BE2C (cell line): Measurements from ENCODE around the gene MYOCOS.

ENCODE experiments used
- DNase-seq: peaks from one replicate; pipeline ENCODE4 v3.0.0-alpha.2; 2020
- H3K27me3 ChIP-seq: fragments of 250-450 bp; sonication (Bioruptor Pico); 2 replicates; pipeline ENCODE4 v1.5.1; 2020; ENCODE audit warnings: mild to moderate bottlenecking
- H3K36me3 ChIP-seq: fragments of 250-450 bp; sonication (Bioruptor Pico); 2 replicates; pipeline ENCODE4 v1.5.1; 2020; ENCODE audit warnings: mild to moderate bottlenecking
- H3K4me1 ChIP-seq: fragments of 250-450 bp; sonication (Bioruptor Pico); 2 replicates; pipeline ENCODE4 v1.5.1; 2020
- H3K4me3 ChIP-seq: 2 replicates; pipeline ENCODE4 v1.5.1; 2011; ENCODE audit warnings: low read depth, low read length
- H3K9me3 ChIP-seq: fragments of 250-450 bp; sonication (Bioruptor Pico); 2 replicates; pipeline ENCODE4 v1.5.1; 2020
- CTCF ChIP-seq: IDR thresholded peaks from 2 replicates; pipeline ENCODE4 v1.5.1; 2012; ENCODE audit warnings: mild to moderate bottlenecking, low read depth, low read length

Gene MYOCOS

GRCh38 chr1:171585715-171586114 is 36.3 kb upstream of the MYOCOS start:
- peaks cover 79% of the 10 kb centered on the region for H3K36me3 ChIP-seq

GRCh38 chr1:171588230-171588629 is 33.8 kb upstream of the MYOCOS start:
- TF ChIP-seq CTCF, result no peak
- Histone ChIP-seq H3K36me3 (peaks cover 78% of the 10 kb centered on the region), H3K4me1 (no peaks in the 10 kb centered on the region), H3K4me3 (no peak overlapping the region), H3K9me3 (no peaks in the 10 kb centered on the region), H3K27me3 (no peaks in the 10 kb centered on the region)
- DNase-seq, result no peak

More at GRCh38 chr1:171585715-171586114, 36.3 kb upstream of the MYOCOS start:
- no peaks in the 10 kb centered on the region for H3K4me1 ChIP-seq
- no peaks in the 10 kb centered on the region for H3K27me3 ChIP-seq
- no peaks in the 10 kb centered on the region for H3K9me3 ChIP-seq
- no peak overlapping the region for H3K4me3 ChIP-seq
- no peak for DNase-seq
- no peak for TF ChIP-seq CTCF

- peaks cover 73% of the 10 kb centered on the region for H3K36me3 ChIP-seq
- TF ChIP-seq CTCF, result no peak
- H3K4me3 ChIP-seq, result no peak overlapping the region
- no peak for DNase-seq
- no peaks in the 10 kb centered on the region for H3K9me3 ChIP-seq
- H3K4me1 ChIP-seq, result no peaks in the 10 kb centered on the region
- no peaks in the 10 kb centered on the region for H3K27me3 ChIP-seq
Observed at GRCh38 chr1:171590022-171590421, 32.0 kb upstream of the MYOCOS start.

- no peak for TF ChIP-seq CTCF
- Histone ChIP-seq H3K4me3 (no peak overlapping the region), H3K9me3 (no peaks in the 10 kb centered on the region), H3K36me3 (peaks cover 33% of the 10 kb centered on the region), H3K27me3 (no peaks in the 10 kb centered on the region), H3K4me1 (no peaks in the 10 kb centered on the region)
- no peak for DNase-seq
Observed at GRCh38 chr1:171595324-171595723, 26.7 kb upstream of the MYOCOS start.

- H3K27me3 ChIP-seq, result no peaks in the 10 kb centered on the region
- no peak overlapping the region for H3K4me3 ChIP-seq
- H3K36me3 ChIP-seq, result peaks cover 27% of the 10 kb centered on the region
- no peak for TF ChIP-seq CTCF
- no peaks in the 10 kb centered on the region for H3K4me1 ChIP-seq
- no peaks in the 10 kb centered on the region for H3K9me3 ChIP-seq
- no peak for DNase-seq
Observed at GRCh38 chr1:171596119-171596518, 25.9 kb upstream of the MYOCOS start.

- Histone ChIP-seq H3K9me3 (no peaks in the 10 kb centered on the region), H3K27me3 (no peaks in the 10 kb centered on the region), H3K4me3 (no peak overlapping the region), H3K4me1 (no peaks in the 10 kb centered on the region), H3K36me3 (peaks cover 24% of the 10 kb centered on the region)
- no peak for TF ChIP-seq CTCF
- DNase-seq, result no peak
Observed at GRCh38 chr1:171596705-171597104, 25.3 kb upstream of the MYOCOS start.
